Activated naive CD8-positive, alpha-beta T cell treated with anti-CD3 and anti-CD28 coated beads for 36 hours (primary cell): ENCODE results near the gene SLC13A3. TPM values are rescaled to one million over a fixed set of nuclear protein-coding genes. Genes with fewer than 3 reads are reported as not detected.

Experiments
- DNase-seq: peaks from one replicate; pipeline ENCODE4 v3.0.0; 2021
- H3K27ac Mint-ChIP-seq: one replicate; pipeline ENCODE4 v1.8.0; 2022; ENCODE audit warnings: mild to moderate bottlenecking, moderate library complexity, mixed read lengths
- H3K27me3 Mint-ChIP-seq: one replicate; pipeline ENCODE4 v1.8.0; 2022; ENCODE audit warnings: mild to moderate bottlenecking, mixed read lengths
- H3K36me3 Mint-ChIP-seq: one replicate; pipeline ENCODE4 v1.8.0; 2021; ENCODE audit warnings: mild to moderate bottlenecking, mixed read lengths
- H3K4me1 Mint-ChIP-seq: one replicate; pipeline ENCODE4 v1.8.0; 2021; ENCODE audit warnings: mixed read lengths
- H3K4me3 Mint-ChIP-seq: one replicate; pipeline ENCODE4 v1.8.0; 2022; ENCODE audit warnings: mild to moderate bottlenecking, moderate library complexity, mixed read lengths
- H3K9me3 Mint-ChIP-seq: one replicate; pipeline ENCODE4 v1.8.0; 2022; ENCODE audit warnings: mixed read lengths
- total RNA-seq, 2 experiments: library from RNA; stranded (reverse); gene quantifications; one replicate each; pipeline ENCODE4 v1.2.3, GENCODE V29; 2021

SLC13A3 gene
- total RNA-seq, 2 experiments from 2014 or later = not detected

DNA sequence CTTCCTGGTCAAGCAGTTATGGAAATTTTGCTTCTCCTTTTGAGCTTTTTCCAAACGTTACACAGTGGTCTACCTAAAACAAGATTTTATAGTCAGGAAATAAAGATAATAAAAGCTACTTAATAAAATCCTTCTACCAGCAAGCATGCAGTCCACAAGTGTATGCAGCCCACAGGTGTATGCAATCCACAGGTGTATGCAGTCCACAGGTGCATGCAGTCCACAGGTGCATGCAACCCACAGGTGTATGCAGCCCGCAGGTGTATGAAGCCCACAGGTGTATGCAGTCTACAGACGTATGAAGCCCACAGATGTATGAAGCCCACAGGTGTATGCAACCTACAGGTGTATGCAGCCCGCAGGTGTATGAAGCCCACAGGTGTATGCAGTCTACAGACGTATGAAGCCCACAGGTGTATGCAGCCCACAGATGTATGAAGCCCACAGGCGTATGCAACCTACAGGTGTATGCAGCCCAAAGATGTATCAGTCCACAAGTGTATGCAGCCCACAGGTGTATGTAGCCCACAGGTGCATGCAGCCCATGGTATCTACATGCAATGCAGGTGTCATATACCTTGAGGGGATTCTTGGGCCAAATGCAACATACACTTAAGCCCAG lies 74.4 kb downstream of the SLC13A3 start:
- no peak for DNase-seq
- Mint-ChIP-seq H3K9me3 (no peaks in the 10 kb centered on the region), H3K4me1 (peaks cover 5% of the 10 kb centered on the region), H3K36me3 (no peaks in the 10 kb centered on the region), H3K4me3 (no peak overlapping the region), H3K27ac (no peak overlapping the region), H3K27me3 (peaks cover 18% of the 10 kb centered on the region)

DNA sequence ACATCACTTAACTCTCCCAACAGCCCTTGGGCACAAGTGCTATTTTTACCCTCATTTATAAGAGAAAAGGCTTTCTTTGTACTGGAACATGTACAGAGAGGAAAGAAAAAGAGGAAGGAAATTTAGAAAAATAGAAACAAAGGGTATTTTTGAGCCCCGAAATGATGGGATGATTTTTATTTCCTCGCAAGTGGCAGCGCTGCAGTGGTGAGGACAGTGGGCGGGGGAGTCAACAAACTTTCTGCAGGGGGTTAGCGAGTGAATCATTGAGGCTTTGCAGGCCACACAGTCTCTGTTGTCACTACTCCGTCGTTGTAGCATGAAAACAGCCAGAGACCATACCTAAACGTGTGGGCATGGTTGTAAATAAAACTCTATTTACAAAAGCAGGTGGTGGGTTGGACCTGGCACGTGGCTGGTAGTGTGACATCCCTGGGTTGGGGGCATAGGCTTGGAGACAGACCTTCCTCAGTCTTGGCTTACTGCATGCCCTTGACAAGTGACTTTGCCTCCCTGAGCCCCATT lies 75.3 kb downstream of the SLC13A3 start:
- DNase-seq = no peak
- Mint-ChIP-seq H3K36me3 (no peaks in the 10 kb centered on the region), H3K27me3 (peaks cover 23% of the 10 kb centered on the region), H3K4me3 (no peak overlapping the region), H3K27ac (no peak overlapping the region), H3K4me1 (peaks cover 5% of the 10 kb centered on the region), H3K9me3 (no peaks in the 10 kb centered on the region)

DNA sequence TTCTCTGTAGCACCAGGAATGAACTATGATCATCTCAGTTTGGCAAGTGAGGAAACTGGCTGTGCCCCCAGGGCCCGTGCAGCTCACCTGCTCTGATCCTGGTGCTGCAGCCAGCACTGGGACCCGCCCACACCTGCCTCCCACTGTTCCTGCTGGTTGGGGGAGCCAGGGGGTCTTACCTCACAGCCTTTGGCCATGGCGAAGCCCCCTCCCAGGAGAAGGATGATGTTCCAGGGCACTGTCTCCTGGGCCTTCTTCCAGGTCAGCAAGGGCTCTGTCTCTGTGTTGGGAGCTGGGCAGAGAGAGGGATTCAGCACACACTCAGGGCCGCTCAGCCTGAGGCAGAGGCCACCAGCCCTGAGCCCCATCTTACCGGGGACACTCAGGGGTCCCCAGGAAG lies 75.9 kb downstream of the SLC13A3 start:
- H3K27ac Mint-ChIP-seq = no peak overlapping the region
- H3K27me3 Mint-ChIP-seq = peaks cover 27% of the 10 kb centered on the region
- no peak overlapping the region for H3K4me3 Mint-ChIP-seq
- H3K36me3 Mint-ChIP-seq = no peaks in the 10 kb centered on the region
- peaks cover 5% of the 10 kb centered on the region for H3K4me1 Mint-ChIP-seq
- DNase-seq = no peak
- H3K9me3 Mint-ChIP-seq = no peaks in the 10 kb centered on the region

DNA sequence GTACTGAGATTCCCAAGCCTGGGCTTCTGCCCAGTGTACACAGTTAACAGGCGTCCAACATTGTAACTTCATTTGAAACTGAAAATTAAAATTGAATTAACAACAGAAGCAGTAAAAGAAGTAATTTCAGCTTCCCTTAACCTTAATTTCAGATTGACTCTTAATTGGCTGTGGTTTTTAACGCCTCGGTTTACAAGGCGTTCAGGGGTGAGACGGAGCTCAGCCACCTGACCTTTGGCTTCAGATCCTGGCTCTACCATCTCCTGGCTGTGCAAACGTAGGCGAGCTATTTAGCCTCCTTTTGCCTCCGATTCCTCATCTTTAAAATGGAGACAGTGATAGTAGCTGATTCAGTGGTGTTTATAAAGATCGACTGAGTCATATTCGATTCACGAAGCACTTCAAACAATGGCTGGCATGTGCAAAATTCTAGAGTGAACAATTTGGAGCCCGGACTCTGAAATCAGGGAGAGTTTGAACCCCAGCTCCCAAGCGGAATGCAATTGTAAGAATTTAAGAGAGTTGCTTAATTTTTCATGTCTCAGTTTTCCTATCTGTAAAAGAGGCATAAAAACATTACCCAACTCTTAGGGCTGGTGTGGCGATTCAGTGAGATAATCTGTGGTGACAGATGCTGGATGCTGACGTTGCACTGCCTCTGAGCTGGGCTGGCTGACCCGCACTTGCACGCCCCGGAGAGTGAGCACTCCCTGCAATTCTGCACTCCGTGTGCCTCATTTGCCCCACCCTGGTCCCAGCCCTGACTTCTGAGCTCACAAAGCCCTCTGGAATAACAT lies 77.3 kb downstream of the SLC13A3 start:
- Mint-ChIP-seq H3K4me1 (peaks cover 5% of the 10 kb centered on the region), H3K9me3 (no peaks in the 10 kb centered on the region), H3K36me3 (no peaks in the 10 kb centered on the region), H3K27me3 (peaks cover 27% of the 10 kb centered on the region), H3K4me3 (no peak overlapping the region), H3K27ac (no peak overlapping the region)
- no peak for DNase-seq

DNA sequence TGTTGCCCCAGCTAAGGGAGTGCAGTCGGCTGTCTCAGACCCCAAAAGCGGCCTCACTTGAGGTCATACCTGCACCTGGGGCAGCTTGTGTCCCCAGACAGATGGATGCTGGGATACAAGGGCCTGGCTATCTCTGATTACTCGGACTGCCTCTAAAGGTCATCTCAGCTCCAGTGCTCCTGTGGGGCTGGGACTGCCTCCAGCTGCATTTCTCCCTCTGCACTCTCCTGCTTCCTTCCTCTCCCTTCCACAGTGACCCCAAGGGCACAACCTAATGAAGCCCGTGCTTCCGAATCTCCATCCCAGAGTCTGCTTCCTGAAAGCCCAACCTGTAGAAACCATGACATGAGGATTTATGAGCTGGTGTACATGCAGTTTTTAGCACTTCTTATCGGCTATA lies 78.0 kb downstream of the SLC13A3 start:
- no peaks in the 10 kb centered on the region for H3K9me3 Mint-ChIP-seq
- H3K27me3 Mint-ChIP-seq = peaks cover 23% of the 10 kb centered on the region
- no peak for DNase-seq
- H3K4me1 Mint-ChIP-seq = peaks cover 5% of the 10 kb centered on the region
- no peak overlapping the region for H3K27ac Mint-ChIP-seq
- H3K36me3 Mint-ChIP-seq = no peaks in the 10 kb centered on the region
- H3K4me3 Mint-ChIP-seq = no peak overlapping the region

DNA sequence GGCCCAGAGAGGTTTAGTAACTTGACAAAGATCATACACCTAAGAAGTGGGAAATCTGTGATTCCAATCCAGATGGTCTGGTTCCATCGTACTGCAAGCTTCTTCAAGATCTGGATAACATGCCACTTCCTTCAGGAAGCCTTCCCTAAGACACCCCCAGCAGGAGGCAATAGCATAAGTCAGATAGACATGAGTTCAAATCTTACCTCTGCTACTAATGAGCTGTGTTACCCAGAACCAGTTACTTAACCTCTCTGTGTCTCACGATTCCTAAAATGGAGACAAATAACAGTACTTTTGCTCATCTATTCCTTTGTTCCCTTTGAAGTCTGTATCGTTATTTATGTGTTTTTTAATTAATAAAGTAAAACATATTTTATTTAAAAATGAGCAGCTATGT lies 78.5 kb downstream of the SLC13A3 start:
- no peaks in the 10 kb centered on the region for H3K9me3 Mint-ChIP-seq
- H3K4me1 Mint-ChIP-seq = peaks cover 5% of the 10 kb centered on the region
- no peaks in the 10 kb centered on the region for H3K36me3 Mint-ChIP-seq
- no peak overlapping the region for H3K4me3 Mint-ChIP-seq
- DNase-seq = no peak
- H3K27me3 Mint-ChIP-seq = peaks cover 23% of the 10 kb centered on the region
- H3K27ac Mint-ChIP-seq = no peak overlapping the region

DNA sequence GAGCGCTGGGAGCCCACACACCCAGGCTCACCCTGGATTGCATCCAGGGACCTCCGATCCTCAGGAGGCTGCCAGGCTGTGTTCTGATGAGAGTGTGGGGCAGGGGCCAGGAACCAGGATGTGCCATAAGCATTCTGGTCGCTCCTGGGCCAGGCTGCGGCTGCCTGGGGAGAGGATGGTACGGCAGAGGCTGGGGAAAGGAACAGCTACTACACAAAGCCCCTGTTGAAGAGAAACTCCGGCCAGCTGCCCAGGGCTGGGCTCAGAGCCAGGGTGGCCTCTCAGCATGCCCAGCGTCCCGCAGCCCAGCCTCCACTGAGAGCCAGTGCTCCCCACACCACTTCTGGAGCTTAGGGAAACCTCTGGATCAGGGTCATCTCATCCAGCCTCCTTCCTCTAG lies 79.1 kb downstream of the SLC13A3 start:
- peaks cover 5% of the 10 kb centered on the region for H3K4me1 Mint-ChIP-seq
- no peak for DNase-seq
- no peak overlapping the region for H3K4me3 Mint-ChIP-seq
- H3K9me3 Mint-ChIP-seq = no peaks in the 10 kb centered on the region
- H3K36me3 Mint-ChIP-seq = no peaks in the 10 kb centered on the region
- no peak overlapping the region for H3K27ac Mint-ChIP-seq
- H3K27me3 Mint-ChIP-seq = peaks cover 29% of the 10 kb centered on the region

DNA sequence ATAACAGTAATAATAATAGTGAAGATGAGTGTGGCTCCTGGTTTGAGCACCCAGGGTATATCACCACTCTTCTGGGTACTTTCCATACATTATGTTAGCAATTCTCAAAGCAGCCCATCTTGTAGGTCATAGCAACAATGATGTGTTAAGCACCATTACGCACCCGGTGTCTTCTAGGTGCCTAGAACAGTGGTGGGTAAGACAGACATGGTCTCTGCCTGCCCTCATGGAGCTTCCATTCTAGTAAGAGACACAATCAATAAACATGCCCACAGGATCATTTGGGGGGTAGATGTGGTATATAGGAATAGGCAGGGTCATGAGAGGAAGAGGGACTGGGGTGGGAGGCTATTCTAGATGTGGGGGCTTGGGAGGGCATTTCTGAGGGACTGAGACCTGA lies 79.8 kb downstream of the SLC13A3 start:
- Mint-ChIP-seq H3K27me3 (peaks cover 28% of the 10 kb centered on the region), H3K36me3 (no peaks in the 10 kb centered on the region), H3K4me3 (no peak overlapping the region), H3K27ac (no peak overlapping the region), H3K4me1 (peaks cover 5% of the 10 kb centered on the region), H3K9me3 (no peaks in the 10 kb centered on the region)
- DNase-seq = no peak

DNA sequence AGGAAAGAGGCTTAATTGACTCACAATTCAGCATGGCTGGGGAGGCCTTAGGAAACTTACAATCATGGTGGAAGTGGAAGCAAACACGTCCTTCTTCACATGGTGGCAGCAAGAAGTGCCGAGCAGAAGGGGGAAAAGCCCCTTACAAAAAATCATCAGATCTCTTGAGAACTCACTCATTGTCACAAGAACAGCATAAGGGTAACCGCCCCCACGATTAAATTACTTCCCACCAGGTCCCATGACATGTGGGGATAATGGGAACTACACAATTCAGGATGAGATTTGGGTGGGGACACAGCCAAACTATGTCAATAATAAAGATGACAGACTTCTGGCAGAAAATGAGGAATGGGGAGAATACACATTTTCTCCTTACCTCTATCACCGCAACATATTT lies 80.3 kb downstream of the SLC13A3 start:
- no peak for DNase-seq
- H3K27ac Mint-ChIP-seq = no peak overlapping the region
- peaks cover 2% of the 10 kb centered on the region for H3K4me1 Mint-ChIP-seq
- H3K9me3 Mint-ChIP-seq = no peaks in the 10 kb centered on the region
- no peaks in the 10 kb centered on the region for H3K36me3 Mint-ChIP-seq
- H3K4me3 Mint-ChIP-seq = no peak overlapping the region
- peaks cover 25% of the 10 kb centered on the region for H3K27me3 Mint-ChIP-seq

DNA sequence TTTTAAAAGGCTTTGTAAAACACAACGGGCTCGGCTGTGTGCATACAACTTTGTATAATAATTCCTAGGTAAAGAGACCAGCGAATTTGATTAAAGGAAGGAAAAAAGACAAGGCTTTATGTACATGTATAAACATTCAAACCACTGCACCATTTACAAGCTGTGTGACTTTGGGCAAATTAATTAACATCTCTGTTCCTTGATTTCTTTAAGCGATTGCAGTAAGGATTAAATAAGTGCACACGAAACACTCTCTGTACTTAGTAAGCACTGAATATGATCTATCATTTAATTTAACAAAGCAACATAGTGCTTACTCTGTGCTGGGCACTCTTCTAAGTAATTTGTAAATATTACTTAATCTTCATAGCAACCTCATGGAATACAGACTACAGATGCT lies 81.3 kb downstream of the SLC13A3 start:
- Mint-ChIP-seq H3K4me3 (no peak overlapping the region), H3K36me3 (no peaks in the 10 kb centered on the region), H3K9me3 (no peaks in the 10 kb centered on the region), H3K27ac (no peak overlapping the region), H3K4me1 (no peaks in the 10 kb centered on the region), H3K27me3 (peaks cover 25% of the 10 kb centered on the region)
- DNase-seq = no peak

DNA sequence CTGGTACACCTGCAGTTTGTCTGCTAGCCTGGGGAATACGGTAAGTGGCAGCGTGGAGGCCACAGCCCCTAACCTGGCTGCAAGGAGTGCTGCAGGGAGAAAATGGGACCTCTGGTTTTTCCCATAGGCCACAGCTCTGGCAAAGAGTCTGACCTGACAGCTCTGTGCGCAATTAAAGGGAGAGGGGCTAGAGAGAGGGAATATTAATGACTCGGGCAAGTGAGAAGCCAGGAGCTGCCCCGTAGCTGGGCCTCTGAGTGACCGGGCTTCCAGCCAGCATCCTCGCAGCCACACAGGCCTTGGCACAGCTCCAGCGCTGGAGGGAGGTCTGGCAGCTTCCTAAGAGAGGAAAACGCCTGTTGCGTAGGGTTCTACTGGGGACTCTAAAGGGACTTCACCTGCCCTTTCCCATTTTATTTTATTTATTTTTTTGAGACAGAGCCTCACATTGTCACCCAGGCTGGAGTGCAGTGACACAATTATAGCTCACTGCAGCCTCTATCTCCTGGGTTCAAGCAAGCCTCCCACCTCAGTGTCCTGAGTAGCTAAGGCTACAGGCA lies 82.6 kb downstream of the SLC13A3 start:
- H3K27ac Mint-ChIP-seq = no peak overlapping the region
- H3K36me3 Mint-ChIP-seq = no peaks in the 10 kb centered on the region
- H3K4me1 Mint-ChIP-seq = no peaks in the 10 kb centered on the region
- no peak overlapping the region for H3K4me3 Mint-ChIP-seq
- DNase-seq = no peak
- no peaks in the 10 kb centered on the region for H3K9me3 Mint-ChIP-seq
- peaks cover 20% of the 10 kb centered on the region for H3K27me3 Mint-ChIP-seq

DNA sequence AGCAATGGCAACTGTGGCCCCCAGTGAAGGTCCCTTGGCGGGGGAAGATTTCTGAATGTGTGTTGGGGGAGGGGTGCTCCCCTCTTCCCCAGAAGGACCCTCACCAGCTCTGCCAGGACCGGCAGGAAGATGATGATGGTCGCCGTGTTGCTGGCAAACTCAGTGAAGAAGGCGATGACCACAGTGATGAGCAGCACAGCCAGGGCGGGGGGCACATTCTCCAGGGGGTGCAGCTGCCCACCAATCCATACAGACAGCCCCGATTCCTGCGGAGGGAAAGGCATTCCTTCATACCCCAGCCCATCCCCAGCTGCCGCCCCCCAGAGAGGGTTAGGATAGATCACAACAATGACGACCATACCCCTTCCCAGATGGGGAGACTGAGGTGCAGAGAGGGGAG lies 85.1 kb downstream of the SLC13A3 start:
- H3K27ac Mint-ChIP-seq = no peak overlapping the region
- H3K36me3 Mint-ChIP-seq = no peaks in the 10 kb centered on the region
- no peak for DNase-seq
- H3K27me3 Mint-ChIP-seq = peaks cover 10% of the 10 kb centered on the region
- no peaks in the 10 kb centered on the region for H3K9me3 Mint-ChIP-seq
- H3K4me1 Mint-ChIP-seq = no peaks in the 10 kb centered on the region
- H3K4me3 Mint-ChIP-seq = no peak overlapping the region

DNA sequence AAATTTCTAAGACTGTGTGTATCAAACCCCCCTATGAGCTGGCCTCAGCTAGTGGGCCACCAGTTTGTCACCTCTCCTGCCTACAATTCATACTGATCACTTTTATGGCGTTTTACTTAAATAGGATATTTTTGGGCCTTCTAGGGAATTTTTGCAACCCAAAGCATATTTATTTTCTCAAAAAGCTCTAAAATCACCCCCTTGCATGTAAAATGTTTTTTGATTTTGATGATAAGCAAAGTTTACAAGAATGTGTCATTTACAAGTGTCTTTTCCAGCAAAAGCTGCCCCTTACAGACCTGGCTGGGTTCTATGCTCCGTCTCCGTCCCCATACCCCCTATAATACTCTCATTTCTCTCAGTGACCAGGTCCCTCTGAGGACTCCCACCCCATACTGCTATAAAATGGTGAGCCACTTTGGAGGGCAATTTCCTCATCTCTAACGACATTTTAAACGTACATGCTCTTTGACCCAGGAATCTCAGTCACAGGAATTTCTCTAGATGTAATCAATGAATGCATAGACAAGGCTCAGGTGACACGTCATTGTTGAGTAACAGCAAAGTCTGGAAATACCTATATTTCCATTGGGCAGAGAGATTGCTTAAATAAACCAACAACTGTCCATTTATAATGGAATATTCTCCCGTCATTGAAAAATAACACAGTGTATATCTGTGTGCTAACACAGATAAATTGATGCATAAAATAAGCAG lies 86.9 kb downstream of the SLC13A3 start:
- H3K27ac Mint-ChIP-seq = no peak overlapping the region
- H3K9me3 Mint-ChIP-seq = no peaks in the 10 kb centered on the region
- H3K4me1 Mint-ChIP-seq = peaks cover 3% of the 10 kb centered on the region
- H3K27me3 Mint-ChIP-seq = peaks cover 5% of the 10 kb centered on the region
- DNase-seq = no peak
- no peaks in the 10 kb centered on the region for H3K36me3 Mint-ChIP-seq
- H3K4me3 Mint-ChIP-seq = no peak overlapping the region

DNA sequence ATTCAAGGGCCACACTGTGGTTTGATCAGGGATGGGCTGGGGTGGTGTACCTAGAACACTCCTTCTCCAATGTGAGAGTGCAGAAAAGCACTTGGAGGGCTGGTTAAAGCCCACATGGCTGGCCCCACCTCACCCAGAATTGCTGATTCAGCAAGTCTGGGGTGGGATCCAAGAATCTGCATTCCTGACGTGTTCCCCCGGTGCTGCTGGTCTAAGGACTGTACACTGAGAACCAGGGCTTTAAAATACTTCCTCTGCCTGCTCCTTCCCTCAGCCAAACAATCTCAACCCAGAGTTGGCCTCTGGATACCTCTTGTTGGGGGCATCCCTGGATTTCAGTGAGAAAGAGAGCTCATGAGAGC lies 87.4 kb downstream of the SLC13A3 start:
- H3K4me3 Mint-ChIP-seq = no peak overlapping the region
- peaks cover 3% of the 10 kb centered on the region for H3K4me1 Mint-ChIP-seq
- H3K27ac Mint-ChIP-seq = no peak overlapping the region

DNA sequence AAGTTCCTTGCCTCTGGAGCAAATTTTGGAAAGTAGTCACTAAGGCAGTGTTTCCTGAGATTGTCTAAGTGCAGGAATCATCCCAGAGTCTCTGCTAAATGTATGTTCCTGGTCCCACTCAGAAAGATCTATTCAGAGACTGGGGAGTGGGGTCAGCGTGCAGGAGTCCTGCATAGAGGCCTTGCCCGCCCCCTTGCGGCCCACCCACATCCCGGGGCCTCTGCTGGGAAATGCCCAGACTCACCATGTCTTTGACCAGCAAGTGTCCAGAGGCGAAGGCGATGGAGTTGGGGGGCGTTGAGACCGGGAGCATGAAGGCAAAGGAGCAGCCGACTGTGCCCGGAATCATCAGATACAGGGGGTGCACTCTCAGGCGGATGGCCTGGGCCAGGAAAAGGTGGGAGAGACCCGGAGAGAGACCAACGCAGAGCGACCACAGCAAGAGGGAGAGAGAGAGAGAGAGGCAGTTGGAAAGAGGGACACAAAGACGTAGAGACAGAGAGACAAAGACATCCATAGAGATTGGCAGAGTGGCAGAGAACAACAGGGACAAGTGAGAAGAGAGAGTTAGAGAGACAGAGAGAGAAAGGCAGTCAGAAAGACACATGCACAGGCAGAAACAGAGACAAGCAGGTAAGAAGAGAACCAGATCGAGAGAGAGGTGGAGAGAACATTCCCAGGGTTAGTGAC lies 87.9 kb downstream of the SLC13A3 start:
- peaks cover 5% of the 10 kb centered on the region for H3K27me3 Mint-ChIP-seq
- H3K9me3 Mint-ChIP-seq = no peaks in the 10 kb centered on the region
- no peak overlapping the region for H3K27ac Mint-ChIP-seq
- no peaks in the 10 kb centered on the region for H3K36me3 Mint-ChIP-seq
- no peak for DNase-seq
- H3K4me1 Mint-ChIP-seq = peaks cover 5% of the 10 kb centered on the region
- no peak overlapping the region for H3K4me3 Mint-ChIP-seq

More for the DNA sequence above, 87.4 kb downstream of the SLC13A3 start:
- no peak for DNase-seq
- Mint-ChIP-seq H3K36me3 (no peaks in the 10 kb centered on the region), H3K27me3 (peaks cover 5% of the 10 kb centered on the region), H3K9me3 (no peaks in the 10 kb centered on the region)
